GM12878 (cell line): ENCODE data around the gene GNB3. TPM values are rescaled to one million over a fixed set of nuclear protein-coding genes. Genes with fewer than 3 reads are reported as not detected.

Experiments used
- ATAC-seq: fragments of 200-7000 bp; cut with Tn5 transposase; 3 replicates; pipeline ENCODE4 v1.9.1; 2020; ENCODE audit warnings: mild to moderate bottlenecking, moderate library complexity
- BruUV-seq: library from RNA; stranded (reverse); fragments of 400-500 nt; replicated peaks from 2 replicates; lab custom pipeline; 2021; lab: Mats Ljungman, UMichigan
- CTCF ChIA-PET: fragments of 300-600 bp; sonication (Branson Sonifier 250); formaldehyde crosslinking; extraction: SDS; loops from one replicate; lab custom pipeline; 2021; ENCODE audit warnings: inconsistent platforms; lab: Yijun Ruan, JAX
- POLR2A ChIA-PET: fragments of 350-600 bp; formaldehyde crosslinking; extraction: SDS; loops from one replicate; lab custom pipeline; 2021; ENCODE audit warnings: inconsistent platforms; lab: Charles Lee
- RAD21 ChIA-PET: fragments of 300-600 bp; sonication (Branson Sonifier 250); formaldehyde crosslinking; loops from one replicate; lab custom pipeline; 2023; ENCODE audit warnings: antibody characterized with exemption; ENCODE audit not compliant: unreplicated experiment; lab: Charles Lee
- SMC1A ChIA-PET: fragments of 300-600 bp; sonication (Branson Sonifier 250); formaldehyde crosslinking; loops from one replicate; lab custom pipeline; 2023; ENCODE audit not compliant: unreplicated experiment, uncharacterized antibody; lab: Charles Lee
- DNase-seq: peaks from one replicate; pipeline ENCODE4 v3.0.0-alpha.2; 2011; ENCODE audit warnings: low read depth, low spot score
- FAIRE-seq: peaks from 3 replicates; lab custom pipeline; 2011; peaks lifted over from hg19 to GRCh38; lab: Jason Lieb, UNC
- H2AFZ ChIP-seq: 2 replicates; pipeline ENCODE4 v1.6.0; 2011; ENCODE audit warnings: low read depth, low read length, control low read depth; ENCODE audit not compliant: control insufficient read depth
- H3K27ac ChIP-seq: 2 replicates; pipeline ENCODE4 v1.5.1; 2011; ENCODE audit warnings: control low read depth; ENCODE audit not compliant: control insufficient read depth, insufficient read depth
- H3K27me3 ChIP-seq, 2 experiments: replicated peaks in 1 of 2; 2 replicates each; pipeline versions ENCODE4 v1.6.0 to v1.6.1; 2011; ENCODE audit warnings: low read length in 1 of 2; ENCODE audit not compliant: control insufficient read depth in 2 of 2, insufficient read depth in 2 of 2
- H3K36me3 ChIP-seq, 2 experiments: 2 replicates each; pipeline ENCODE4 v1.5.1; 2011; ENCODE audit warnings: low read length in 1 of 2; ENCODE audit not compliant: control insufficient read depth in 2 of 2, insufficient read depth in 2 of 2
- H3K4me1 ChIP-seq: 2 replicates; pipeline ENCODE4 v1.6.1; 2011; ENCODE audit warnings: mild to moderate bottlenecking, low read length, moderate library complexity, mixed read lengths; ENCODE audit not compliant: control insufficient read depth, insufficient read depth
- H3K4me2 ChIP-seq: 2 replicates; pipeline ENCODE4 v1.6.0; 2011; ENCODE audit warnings: control low read depth; ENCODE audit not compliant: control insufficient read depth, insufficient read depth
- H3K4me3 ChIP-seq: fragments of 200-600 bp; sonication (generic); 2 replicates; pipeline ENCODE4 v1.5.1; 2016
- H3K79me2 ChIP-seq: 2 replicates; pipeline ENCODE4 v1.6.0; 2011; ENCODE audit warnings: low read length; ENCODE audit not compliant: control insufficient read depth, insufficient read depth
- H3K9ac ChIP-seq: 2 replicates; pipeline ENCODE4 v1.8.0; 2011; ENCODE audit warnings: low read length, control low read depth, mixed read lengths; ENCODE audit not compliant: control insufficient read depth, insufficient read depth
- H3K9me3 ChIP-seq: replicated peaks from 3 replicates; pipeline ENCODE4 v1.5.1; 2011; ENCODE audit warnings: mild to moderate bottlenecking, low read length; ENCODE audit not compliant: control insufficient read depth, insufficient read depth
- H4K20me1 ChIP-seq: 2 replicates; pipeline ENCODE4 v1.6.0; 2011; ENCODE audit not compliant: control insufficient read depth, insufficient read depth
- ATF2 ChIP-seq: IDR thresholded peaks from 2 replicates; pipeline ENCODE4 v1.6.1; 2012; ENCODE audit warnings: low read length, inconsistent platforms
- ATF7 ChIP-seq: fragments of 450-650 bp; IDR thresholded peaks from 2 replicates; pipeline ENCODE4 v1.6.1; 2016; ENCODE audit warnings: low read depth, mild to moderate bottlenecking
- BACH1 ChIP-seq: fragments of 450-650 bp; IDR thresholded peaks from 2 replicates; pipeline ENCODE4 v1.6.1; 2017; ENCODE audit warnings: mild to moderate bottlenecking, borderline replicate concordance
- BRCA1 ChIP-seq: IDR thresholded peaks from 2 replicates; pipeline ENCODE4 v1.6.1; 2011; ENCODE audit warnings: low read depth, low read length, improper control_type of control experiment
- CUX1 ChIP-seq: IDR thresholded peaks from 2 replicates; pipeline ENCODE4 v1.6.1; 2012; ENCODE audit warnings: improper control_type of control experiment, low read depth, low read length; ENCODE audit not compliant: insufficient replicate concordance
- GABPA ChIP-seq: IDR thresholded peaks from 2 replicates; pipeline ENCODE4 v1.6.1; 2014; ENCODE audit warnings: antibody characterized with exemption, low read depth, mild to moderate bottlenecking, inconsistent platforms
- MLLT1 ChIP-seq: fragments of 450-650 bp; IDR thresholded peaks from 2 replicates; pipeline ENCODE4 v1.6.1; 2016; ENCODE audit warnings: mild to moderate bottlenecking
- MYB ChIP-seq: fragments of 150-350 bp; IDR thresholded peaks from 2 replicates; pipeline ENCODE4 v1.6.1; 2014; ENCODE audit warnings: mild to moderate bottlenecking, low read depth, low read length, borderline replicate concordance
- NBN ChIP-seq: fragments of 450-650 bp; IDR thresholded peaks from 2 replicates; pipeline ENCODE4 v1.6.1; 2016
- PBX3 ChIP-seq: IDR thresholded peaks from 2 replicates; pipeline ENCODE4 v1.6.1; 2011; ENCODE audit warnings: mild to moderate bottlenecking, low read depth, low read length, moderate library complexity; ENCODE audit not compliant: insufficient replicate concordance
- RFX5 ChIP-seq: IDR thresholded peaks from 2 replicates; pipeline ENCODE4 v1.6.1; 2011; ENCODE audit warnings: low read depth, low read length, improper control_type of control experiment
- WGBS: methylation state at CpG from one replicate; pipeline ENCODE4 v1.1.6; 2016; ENCODE audit warnings: low lambda C conversion rate; ENCODE audit not compliant: insufficient replicate concordance, insufficient coverage; ENCODE audit errors: missing lambda C conversion rate; 5-methylcytosine and 5-hydroxymethylcytosine counted together
- in situ Hi-C: fragments of 300-500 bp; cut with MboI; formaldehyde crosslinking; loops from 9 replicates; pipeline ENCODE4 v1.14.3; 2018; ENCODE audit warnings: mixed read lengths
- intact Hi-C: fragments of 100-400 bp; cut with micrococcal nuclease; formaldehyde crosslinking; loops from one replicate; pipeline ENCODE4 v1.14.2; 2022; ENCODE audit not compliant: unreplicated experiment
- polyA plus RNA-seq, 11 experiments: library from polyadenylated mRNA; depleted of rRNA in 4 of 11; unstranded in 6 of 11; stranded (reverse) in 5 of 11; fragments of >200 nt; fragmentation: Nextera tagmentation in 4 of 11; fragmentation: Illumina TruSeq in 1 of 11; extraction: Ambion mirVana in 4 of 11; extraction: Trizol in 1 of 11; gene quantifications; 1 replicate in 1 of 11; 2 replicates in 10 of 11; pipeline versions ENCODE4 v1.2.1 to v1.2.3, GENCODE V29; 2011 to 2016; ENCODE audit warnings: inconsistent platforms in 2 of 11, missing spikeins in 2 of 11, low read depth in 1 of 11
- total RNA-seq, 4 experiments: library from RNA; depleted of rRNA in 3 of 4; stranded (reverse); fragments of >200 nt in 3 of 4; fragmentation: Illumina TruSeq in 1 of 4; extraction: Trizol in 1 of 4; gene quantifications; 2 replicates each; pipeline versions ENCODE4 v1.2.1 to v1.2.3, GENCODE V29; 2013 to 2021

GNB3 gene
- total and polyA plus RNA-seq, 10 of the 15 experiments (the other 5 are each of a cell fraction or from before 2014, with no cell fraction given): 0.05 to 1.1 (median 0.36) TPM

- no peak overlapping the region for H2AFZ ChIP-seq
- RAD21 ChIA-PET: interaction anchor here (0.8 kb wide), 1 partner anchor 63 kb away, joined by 3 read pairs; the partner anchor contains the start of gene MLF2
- 2% methylated on average over 3 of the region's 3 CpGs for WGBS
- H3K4me1 ChIP-seq: peaks cover 4% of the 10 kb centered on the region; the same call in 1 of the 2 replicates
- H3K4me2 ChIP-seq: no peak overlapping the region
- H3K27ac ChIP-seq: no peak overlapping the region
- TF ChIP-seq BRCA1: no peak
- no peak for TF ChIP-seq RFX5
- no peak for TF ChIP-seq ATF2
- no peak for TF ChIP-seq MLLT1
- no peak for TF ChIP-seq CUX1
- no peak for TF ChIP-seq ATF7
- no peak for TF ChIP-seq BACH1
- no peak for TF ChIP-seq GABPA
- TF ChIP-seq MYB: no peak
- no peak for TF ChIP-seq NBN
- no peak for TF ChIP-seq PBX3
- TF ChIP-seq, all 136 proteins: peak for 0
- Histone ChIP-seq H3K36me3 (no peaks in the 10 kb centered on the region), H3K9ac (no peak overlapping the region), H3K4me3 (no peak overlapping the region), H3K9me3 (no peaks in the 10 kb centered on the region), H3K79me2 (no peaks in the 10 kb centered on the region), H4K20me1 (no peaks in the 10 kb centered on the region), H3K27me3 (peaks cover 2 to 4% of the 10 kb centered on the region in 2 experiments; a peak in 3 of 4 replicates)
- DNase-seq (no peak), FAIRE-seq (no peak), ATAC-seq (no peak)
- in situ Hi-C loops: no loop called here
- ChIA-PET CTCF (interaction anchor here (0.8 kb wide), 1 partner anchor 8 kb away, joined by 3 read pairs; no protein-coding TSS in a partner anchor), SMC1A (no interaction called here), POLR2A (interaction anchor here (0.6 to 0.9 kb wide), 2 partner anchors 19 to 36 kb away, joined by 3 to 4 read pairs; no protein-coding TSS in a partner anchor)
- intact Hi-C loops: no loop called here
- no TSS peak for BruUV-seq
Measured at GRCh38 chr12:6816598-6816997, 24.1 kb upstream of the GNB3 start.
